ENCODE results near the gene KRT20. TPM values are rescaled to one million over a fixed set of nuclear protein-coding genes. Genes with fewer than 3 reads are reported as not detected.

Gene KRT20
- total and polyA plus RNA-seq, 9 donors, result 0.05 to 4.2 (median 0.52) TPM; not detected in 5

DNA sequence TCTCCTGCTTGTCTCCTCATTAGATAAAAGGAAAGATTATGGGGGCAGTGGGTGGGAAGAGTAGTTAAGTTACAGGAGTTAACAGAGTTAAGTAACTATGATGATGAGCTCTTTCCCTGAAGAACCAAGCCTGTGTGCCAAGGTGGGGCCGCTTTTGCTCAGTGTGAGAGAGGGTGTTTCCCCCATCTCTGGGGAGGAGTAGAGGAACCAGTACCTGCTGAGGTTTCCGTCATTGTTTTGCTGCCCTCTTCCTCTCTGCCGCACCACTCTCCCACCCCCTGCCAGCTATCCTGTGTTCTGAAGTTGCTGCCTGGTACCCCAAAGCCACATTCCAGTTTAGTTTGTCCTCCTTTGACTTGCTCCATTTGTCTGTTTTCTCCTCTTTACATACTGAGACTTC is 41.8 kb downstream of the KRT20 start:
- TF ChIP-seq EP300 (IDR thresholded peaks at IDR 0.05) (no peak), POLR2A (IDR thresholded peaks at IDR 0.05) (no peak)
- TF ChIP-seq, protein P1, sequence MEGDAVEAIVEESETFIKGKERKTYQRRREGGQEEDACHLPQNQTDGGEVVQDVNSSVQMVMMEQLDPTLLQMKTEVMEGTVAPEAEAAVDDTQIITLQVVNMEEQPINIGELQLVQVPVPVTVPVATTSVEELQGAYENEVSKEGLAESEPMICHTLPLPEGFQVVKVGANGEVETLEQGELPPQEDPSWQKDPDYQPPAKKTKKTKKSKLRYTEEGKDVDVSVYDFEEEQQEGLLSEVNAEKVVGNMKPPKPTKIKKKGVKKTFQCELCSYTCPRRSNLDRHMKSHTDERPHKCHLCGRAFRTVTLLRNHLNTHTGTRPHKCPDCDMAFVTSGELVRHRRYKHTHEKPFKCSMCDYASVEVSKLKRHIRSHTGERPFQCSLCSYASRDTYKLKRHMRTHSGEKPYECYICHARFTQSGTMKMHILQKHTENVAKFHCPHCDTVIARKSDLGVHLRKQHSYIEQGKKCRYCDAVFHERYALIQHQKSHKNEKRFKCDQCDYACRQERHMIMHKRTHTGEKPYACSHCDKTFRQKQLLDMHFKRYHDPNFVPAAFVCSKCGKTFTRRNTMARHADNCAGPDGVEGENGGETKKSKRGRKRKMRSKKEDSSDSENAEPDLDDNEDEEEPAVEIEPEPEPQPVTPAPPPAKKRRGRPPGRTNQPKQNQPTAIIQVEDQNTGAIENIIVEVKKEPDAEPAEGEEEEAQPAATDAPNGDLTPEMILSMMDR (IDR thresholded peaks at IDR 0.05), result no peak
- Histone ChIP-seq H3K27ac (no peak overlapping the region), H3K27me3 (no peaks in the 10 kb centered on the region), H3K4me3 (no peak overlapping the region), H3K9me3 (no peaks in the 10 kb centered on the region), H3K36me3 (no peaks in the 10 kb centered on the region), H3K4me1 (ENCODE audit: insufficient read depth) (no peaks in the 10 kb centered on the region)
- intact Hi-C loops (cut with DNase I), result no loop called here
- WGBS, 3 donors, result 73 to 89% (median 89%) methylated on average over 3 of the region's 3 CpGs
- DNase-seq, result no peak

DNA sequence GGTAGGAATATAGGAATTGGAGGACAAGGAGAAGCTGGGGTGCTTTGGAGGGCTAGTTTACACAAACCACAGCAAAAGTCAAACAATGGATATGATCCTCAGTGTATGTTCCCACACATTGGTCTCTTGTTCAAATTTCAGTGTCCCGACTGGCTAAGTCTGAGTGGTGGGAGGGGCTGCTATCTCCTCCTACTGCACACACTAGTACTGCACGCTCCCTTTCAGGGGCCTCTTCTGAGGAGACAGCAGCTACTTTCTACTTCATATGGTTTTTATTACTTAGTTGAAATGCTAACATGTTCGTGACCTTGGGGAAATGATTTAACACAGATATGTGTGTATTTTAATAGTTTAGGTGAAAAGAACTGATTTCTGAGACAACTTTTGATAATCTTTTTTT is 43.8 kb downstream of the KRT20 start:
- no peaks in the 10 kb centered on the region for H3K27me3 ChIP-seq
- H3K9me3 ChIP-seq, result no peaks in the 10 kb centered on the region
- no peak overlapping the region for H3K4me3 ChIP-seq
- DNase-seq, result no peak
- H3K36me3 ChIP-seq, result no peaks in the 10 kb centered on the region
- intact Hi-C loops (cut with DNase I), result no loop called here
- WGBS, 3 donors, result 66 to 75% (median 72%) methylated on average over 3 of the region's 3 CpGs
- TF ChIP-seq EP300 (IDR thresholded peaks at IDR 0.05), result no peak
- no peak for TF ChIP-seq POLR2A (IDR thresholded peaks at IDR 0.05)
- TF ChIP-seq, protein P1 (IDR thresholded peaks at IDR 0.05), result no peak
- H3K4me1 ChIP-seq (ENCODE audit: insufficient read depth), result no peaks in the 10 kb centered on the region
- no peak overlapping the region for H3K27ac ChIP-seq

DNA sequence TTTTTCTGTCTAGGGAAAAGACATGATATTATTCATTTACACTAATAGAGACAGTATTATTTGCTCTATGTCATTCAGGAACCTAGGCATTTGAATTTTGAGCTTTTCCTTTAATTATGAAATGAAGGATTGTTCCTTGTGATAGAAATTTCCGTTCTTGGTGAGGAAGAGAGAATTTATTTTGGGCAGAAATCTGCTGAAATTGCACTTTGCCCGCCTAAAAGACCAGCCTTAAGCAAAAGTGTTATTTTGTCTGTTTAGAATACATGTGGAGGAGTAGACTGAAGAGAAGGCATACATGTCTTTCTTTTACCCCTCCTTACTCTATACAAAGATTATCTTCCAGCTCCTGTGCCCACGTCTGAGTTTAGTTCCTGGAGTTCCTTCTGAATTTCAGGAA is 45.8 kb downstream of the KRT20 start:
- Histone ChIP-seq H3K4me1 (ENCODE audit: insufficient read depth) (no peaks in the 10 kb centered on the region), H3K27ac (no peak overlapping the region), H3K36me3 (no peaks in the 10 kb centered on the region), H3K4me3 (no peak overlapping the region), H3K9me3 (no peaks in the 10 kb centered on the region), H3K27me3 (no peaks in the 10 kb centered on the region)
- no peak for TF ChIP-seq EP300 (IDR thresholded peaks at IDR 0.05)
- no peak for TF ChIP-seq POLR2A (IDR thresholded peaks at IDR 0.05)
- TF ChIP-seq, protein P1 (IDR thresholded peaks at IDR 0.05), result no peak
- intact Hi-C loops (cut with DNase I), result no loop called here
- no peak for DNase-seq
- WGBS, 3 donors, result 75 to 81% (median 77%) methylated on average over 3 of the region's 3 CpGs

DNA sequence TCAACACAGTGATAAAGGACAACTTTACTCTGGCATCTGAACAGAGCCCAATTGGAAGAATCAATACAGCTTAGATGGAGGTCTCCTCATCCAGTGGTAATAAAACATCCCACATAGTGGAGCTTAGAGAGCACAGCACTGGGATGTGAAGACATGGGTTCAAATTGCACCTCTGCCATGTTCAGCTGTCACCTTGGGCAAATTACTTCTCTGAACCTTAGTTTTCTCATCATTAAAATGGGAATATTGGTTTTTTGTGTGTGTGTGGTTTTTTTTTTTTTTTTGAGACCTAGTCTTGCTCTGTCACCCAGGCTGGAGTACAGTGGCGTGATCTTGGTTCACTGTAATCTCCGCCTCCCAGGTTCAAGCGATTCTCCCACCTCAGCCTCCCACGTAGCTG is 49.0 kb downstream of the KRT20 start:
- Histone ChIP-seq H3K36me3 (no peaks in the 10 kb centered on the region), H3K4me1 (ENCODE audit: insufficient read depth) (no peaks in the 10 kb centered on the region), H3K4me3 (no peak overlapping the region), H3K27me3 (no peaks in the 10 kb centered on the region), H3K9me3 (no peaks in the 10 kb centered on the region), H3K27ac (no peak overlapping the region)
- WGBS, 3 donors, result 96% methylated on average over 4 of the region's 4 CpGs
- TF ChIP-seq EP300 (IDR thresholded peaks at IDR 0.05) (no peak), POLR2A (IDR thresholded peaks at IDR 0.05) (no peak)
- TF ChIP-seq, protein P1 (IDR thresholded peaks at IDR 0.05), result no peak
- no peak for DNase-seq
- intact Hi-C loops (cut with DNase I), result no loop called here

DNA sequence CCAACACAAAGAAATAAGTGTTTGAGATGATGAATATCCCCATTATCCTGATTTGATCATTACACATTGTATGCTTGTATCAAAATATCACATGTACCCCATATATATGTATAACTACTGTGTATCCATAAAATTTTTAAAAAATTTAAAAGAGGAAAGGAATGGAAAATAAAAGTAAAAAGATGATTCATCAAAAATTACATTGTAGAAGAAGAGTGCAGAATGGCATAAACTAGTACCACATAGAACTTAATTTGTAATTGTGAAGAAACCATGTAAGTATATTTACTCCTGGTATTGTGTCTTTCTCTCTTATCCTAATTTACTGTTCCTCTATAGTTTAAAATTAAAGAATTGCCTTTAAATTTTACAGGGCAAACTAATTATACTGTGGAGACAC is 51.2 kb downstream of the KRT20 start:
- intact Hi-C loops (cut with DNase I), result no loop called here
- H3K27me3 ChIP-seq, result no peaks in the 10 kb centered on the region
- no peak overlapping the region for H3K27ac ChIP-seq
- H3K36me3 ChIP-seq, result no peaks in the 10 kb centered on the region
- H3K4me3 ChIP-seq, result no peak overlapping the region
- no peak for DNase-seq
- H3K4me1 ChIP-seq (ENCODE audit: insufficient read depth), result no peaks in the 10 kb centered on the region
- no peak for TF ChIP-seq POLR2A (IDR thresholded peaks at IDR 0.05)
- TF ChIP-seq EP300 (IDR thresholded peaks at IDR 0.05), result no peak
- TF ChIP-seq, protein P1 (IDR thresholded peaks at IDR 0.05), result no peak
- H3K9me3 ChIP-seq, result no peaks in the 10 kb centered on the region
